Vagina (tissue), 2 donors: ENCODE results near the gene NCOA5. TPM values are rescaled to one million over a fixed set of nuclear protein-coding genes. Genes with fewer than 3 reads are reported as not detected.

Source experiments
- DNase-seq, 2 donors: peaks; one replicate each; pipeline ENCODE4 v3.0.0-alpha.2; 2017; ENCODE audit errors: extremely low spot score in 2 of 2
- H3K27ac ChIP-seq: fragments of 200-600 bp; sonication (generic); one replicate; pipeline ENCODE4 v1.5.1; 2019
- H3K27me3 ChIP-seq: fragments of 200-600 bp; sonication (generic); one replicate; pipeline ENCODE4 v1.5.1; 2019
- H3K36me3 ChIP-seq, 2 donors: fragments of 200-600 bp; sonication (generic); one replicate each; pipeline ENCODE4 v1.5.1; 2017 to 2019
- H3K4me1 ChIP-seq: fragments of 200-600 bp; sonication (generic); one replicate; pipeline ENCODE4 v1.5.1; 2019
- H3K4me3 ChIP-seq, 2 donors: fragments of 200-600 bp; sonication (generic); 1 replicate in 1 of 2; 2 replicates in 1 of 2; pipeline ENCODE4 v1.5.1; 2016 to 2019
- H3K9me3 ChIP-seq: fragments of 200-600 bp; sonication (generic); one replicate; pipeline ENCODE4 v1.5.1; 2019
- POLR2A ChIP-seq, 2 donors: fragments of 450-650 bp; IDR thresholded peaks; one replicate each; pipeline ENCODE4 v1.6.1; 2017; ENCODE audit warnings: antibody characterized with exemption in 2 of 2, mild to moderate bottlenecking in 2 of 2, moderate library complexity in 2 of 2
- POLR2AphosphoS5 ChIP-seq, 2 donors: sonication (generic); formaldehyde crosslinking; IDR thresholded peaks; one replicate each; pipeline ENCODE4 v1.9.0; 2017; ENCODE audit warnings: antibody characterized with exemption in 2 of 2, mild to moderate bottlenecking in 2 of 2, low read depth in 1 of 2; ENCODE audit not compliant: insufficient read depth in 1 of 2
- intact Hi-C: fragments of 100-400 bp; cut with DNase I; formaldehyde crosslinking; loops from one replicate; pipeline ENCODE4 v1.15.1; 2023
- total RNA-seq: library from RNA; depleted of rRNA; stranded (reverse); fragments of >200 nt; gene quantifications from one replicate; pipeline ENCODE4 v1.2.3, GENCODE V29; 2016
- TF ChIP-seq, protein P1 (sequence below), 3 experiments: fragments of 450-650 bp in 2 of 3; fragments of 200-600 bp in 1 of 3; sonication (generic) in 1 of 3; IDR thresholded peaks; one replicate each; pipeline ENCODE4 v1.5.1; 2017 to 2019; ENCODE audit warnings: antibody characterized with exemption in 3 of 3, mild to moderate bottlenecking in 2 of 3, moderate library complexity in 2 of 3

The NCOA5 gene
- total RNA-seq, 1 donor from 2014 or later = 33.9 TPM

GRCh38 chr20:46049815-46050214 lies 39.9 kb downstream of the NCOA5 start:
- Histone ChIP-seq H3K4me1 (no peaks in the 10 kb centered on the region), H3K27ac (no peak overlapping the region), H3K27me3 (no peaks in the 10 kb centered on the region), H3K4me3 (no peak overlapping the region), H3K36me3 (no peaks in the 10 kb centered on the region), H3K9me3 (no peaks in the 10 kb centered on the region)
- TF ChIP-seq POLR2AphosphoS5 (IDR thresholded peaks at IDR 0.05; ENCODE audit: insufficient read depth in 1 of 2, low read depth in 1 of 2) (no peak), POLR2A (IDR thresholded peaks at IDR 0.05) (no peak)
- TF ChIP-seq, protein P1, sequence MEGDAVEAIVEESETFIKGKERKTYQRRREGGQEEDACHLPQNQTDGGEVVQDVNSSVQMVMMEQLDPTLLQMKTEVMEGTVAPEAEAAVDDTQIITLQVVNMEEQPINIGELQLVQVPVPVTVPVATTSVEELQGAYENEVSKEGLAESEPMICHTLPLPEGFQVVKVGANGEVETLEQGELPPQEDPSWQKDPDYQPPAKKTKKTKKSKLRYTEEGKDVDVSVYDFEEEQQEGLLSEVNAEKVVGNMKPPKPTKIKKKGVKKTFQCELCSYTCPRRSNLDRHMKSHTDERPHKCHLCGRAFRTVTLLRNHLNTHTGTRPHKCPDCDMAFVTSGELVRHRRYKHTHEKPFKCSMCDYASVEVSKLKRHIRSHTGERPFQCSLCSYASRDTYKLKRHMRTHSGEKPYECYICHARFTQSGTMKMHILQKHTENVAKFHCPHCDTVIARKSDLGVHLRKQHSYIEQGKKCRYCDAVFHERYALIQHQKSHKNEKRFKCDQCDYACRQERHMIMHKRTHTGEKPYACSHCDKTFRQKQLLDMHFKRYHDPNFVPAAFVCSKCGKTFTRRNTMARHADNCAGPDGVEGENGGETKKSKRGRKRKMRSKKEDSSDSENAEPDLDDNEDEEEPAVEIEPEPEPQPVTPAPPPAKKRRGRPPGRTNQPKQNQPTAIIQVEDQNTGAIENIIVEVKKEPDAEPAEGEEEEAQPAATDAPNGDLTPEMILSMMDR (IDR thresholded peaks at IDR 0.05) = no peak
- intact Hi-C loops = no loop called here
- no peak for DNase-seq

- no peak overlapping the region for H3K4me3 ChIP-seq
- H3K27ac ChIP-seq = no peak overlapping the region
- DNase-seq = no peak
- H3K9me3 ChIP-seq = no peaks in the 10 kb centered on the region
- no peaks in the 10 kb centered on the region for H3K27me3 ChIP-seq
- intact Hi-C loops = no loop called here
- no peaks in the 10 kb centered on the region for H3K36me3 ChIP-seq
- H3K4me1 ChIP-seq = no peaks in the 10 kb centered on the region
- TF ChIP-seq POLR2AphosphoS5 (IDR thresholded peaks at IDR 0.05; ENCODE audit: insufficient read depth in 1 of 2, low read depth in 1 of 2) = no peak
- TF ChIP-seq, protein P1 (IDR thresholded peaks at IDR 0.05) = no peak
- no peak for TF ChIP-seq POLR2A (IDR thresholded peaks at IDR 0.05)
These were observed 40.6 kb downstream of the NCOA5 start for GRCh38 chr20:46049190-46049589.

DNA sequence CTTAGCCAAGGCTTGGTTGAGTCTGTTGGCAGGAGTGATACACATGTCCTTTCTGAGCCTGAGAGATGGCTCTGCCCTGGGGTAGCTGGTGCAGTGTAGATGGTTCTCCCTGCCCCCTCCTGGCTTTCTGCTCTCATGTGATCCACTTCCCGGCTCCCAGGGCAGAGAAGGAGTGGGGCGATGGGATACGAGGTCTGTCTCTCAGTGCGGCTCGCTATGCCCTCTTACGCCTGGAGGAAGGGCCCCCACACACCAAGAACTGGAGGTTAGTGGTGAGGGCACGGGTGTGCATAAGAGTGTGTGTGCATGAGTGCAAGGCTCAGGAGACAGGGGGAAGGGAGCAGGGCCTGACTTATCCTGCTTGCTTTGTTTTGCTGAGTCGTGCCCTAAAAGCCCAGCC lies 41.9 kb downstream of the NCOA5 start:
- no peak overlapping the region for H3K4me3 ChIP-seq
- no peaks in the 10 kb centered on the region for H3K4me1 ChIP-seq
- intact Hi-C loops = no loop called here
- H3K27ac ChIP-seq = no peak overlapping the region
- H3K27me3 ChIP-seq = no peaks in the 10 kb centered on the region
- DNase-seq = no peak
- TF ChIP-seq POLR2A (IDR thresholded peaks at IDR 0.05) = no peak
- TF ChIP-seq POLR2AphosphoS5 (IDR thresholded peaks at IDR 0.05; ENCODE audit: insufficient read depth in 1 of 2, low read depth in 1 of 2) = no peak
- TF ChIP-seq, protein P1 (IDR thresholded peaks at IDR 0.05) = no peak
- no peaks in the 10 kb centered on the region for H3K36me3 ChIP-seq
- H3K9me3 ChIP-seq = no peaks in the 10 kb centered on the region

- Histone ChIP-seq H3K27me3 (no peaks in the 10 kb centered on the region), H3K4me3 (no peak overlapping the region), H3K27ac (no peak overlapping the region), H3K4me1 (no peaks in the 10 kb centered on the region), H3K36me3 (no peaks in the 10 kb centered on the region), H3K9me3 (no peaks in the 10 kb centered on the region)
- intact Hi-C loops = no loop called here
- no peak for DNase-seq
- TF ChIP-seq POLR2A (IDR thresholded peaks at IDR 0.05) (no peak), POLR2AphosphoS5 (IDR thresholded peaks at IDR 0.05; ENCODE audit: insufficient read depth in 1 of 2, low read depth in 1 of 2) (no peak)
- TF ChIP-seq, protein P1 (IDR thresholded peaks at IDR 0.05) = no peak
These were observed 43.0 kb downstream of the NCOA5 start for GRCh38 chr20:46046588-46047310.

- no peak overlapping the region for H3K27ac ChIP-seq
- no peak overlapping the region for H3K4me3 ChIP-seq
- intact Hi-C loops = no loop called here
- H3K4me1 ChIP-seq = no peaks in the 10 kb centered on the region
- no peaks in the 10 kb centered on the region for H3K27me3 ChIP-seq
- no peaks in the 10 kb centered on the region for H3K36me3 ChIP-seq
- DNase-seq = no peak
- H3K9me3 ChIP-seq = no peaks in the 10 kb centered on the region
- TF ChIP-seq, protein P1 (IDR thresholded peaks at IDR 0.05) = no peak
- no peak for TF ChIP-seq POLR2AphosphoS5 (IDR thresholded peaks at IDR 0.05; ENCODE audit: insufficient read depth in 1 of 2, low read depth in 1 of 2)
- TF ChIP-seq POLR2A (IDR thresholded peaks at IDR 0.05) = no peak
These were observed 44.9 kb downstream of the NCOA5 start for GRCh38 chr20:46044896-46045295.
